HEK293 (cell line): ENCODE data around the gene NRF1.

Experiments
- CTCF ChIA-PET: fragments of 350-600 bp; formaldehyde crosslinking; extraction: SDS; loops from one replicate; lab custom pipeline; 2021; ENCODE audit warnings: antibody characterized with exemption; lab: Yijun Ruan, JAX
- POLR2A ChIA-PET: fragments of 300-600 bp; formaldehyde crosslinking; extraction: SDS; loops from one replicate; lab custom pipeline; 2020; ENCODE audit warnings: antibody characterized with exemption, inconsistent platforms; lab: Yijun Ruan, JAX
- H3K27ac ChIP-seq: fragments of 200-500 bp; sonication (Bioruptor generic); 2 replicates; pipeline ENCODE4 v1.5.1; 2014; ENCODE audit warnings: low read depth, low read length, control low read depth, inconsistent platforms; ENCODE audit errors: extremely low read depth
- H3K36me3 ChIP-seq, 2 experiments: fragments of 200-500 bp in 1 of 2; sonication (Bioruptor generic) in 1 of 2; 1 replicate in 1 of 2; 2 replicates in 1 of 2; pipeline ENCODE4 v1.5.1; 2014 to 2017; ENCODE audit warnings: inconsistent platforms in 2 of 2, low read length in 2 of 2; ENCODE audit not compliant: control insufficient read depth in 2 of 2, insufficient read depth in 1 of 2
- H3K4me1 ChIP-seq: fragments of 200-500 bp; sonication (Bioruptor generic); 2 replicates; pipeline ENCODE4 v1.5.1; 2014; ENCODE audit warnings: mild to moderate bottlenecking, low read length, inconsistent platforms; ENCODE audit not compliant: control insufficient read depth, insufficient read depth
- H3K4me3 ChIP-seq: 2 replicates; pipeline ENCODE4 v1.5.1; 2011; ENCODE audit warnings: low read depth, mild to moderate bottlenecking, control low read depth, low read length, moderate library complexity
- H3K9me3 ChIP-seq: fragments of 200-500 bp; sonication (Bioruptor generic); 2 replicates; pipeline ENCODE4 v1.5.1; 2014; ENCODE audit warnings: low read depth, low read length, inconsistent platforms; ENCODE audit not compliant: control insufficient read depth, insufficient read depth
- SCRT1 ChIP-seq: fragments of 450-650 bp; formaldehyde crosslinking; IDR thresholded peaks from 2 replicates; pipeline ENCODE4 v1.5.1; 2016; ENCODE audit warnings: missing biosample characterization, missing genetic modification characterization, borderline replicate concordance
- ZFHX2 ChIP-seq: fragments of 450-650 bp; formaldehyde crosslinking; conservative IDR thresholded peaks from 2 replicates; pipeline ENCODE4 v1.5.1; 2016; ENCODE audit warnings: missing biosample characterization, missing genetic modification characterization
- ZFP3 ChIP-seq: fragments of 450-650 bp; formaldehyde crosslinking; IDR thresholded peaks from 2 replicates; pipeline ENCODE4 v1.5.1; 2016; ENCODE audit warnings: low read depth, missing biosample characterization, missing genetic modification characterization
- ZNF10 ChIP-seq: fragments of 450-650 bp; formaldehyde crosslinking; IDR thresholded peaks from 2 replicates; pipeline ENCODE4 v1.5.1; 2017; ENCODE audit warnings: missing biosample characterization, missing genetic modification characterization
- ZNF2 ChIP-seq: fragments of 450-650 bp; formaldehyde crosslinking; IDR thresholded peaks from 2 replicates; pipeline ENCODE4 v1.5.1; 2016; ENCODE audit warnings: missing biosample characterization, missing genetic modification characterization
- ZNF223 ChIP-seq: fragments of 450-650 bp; formaldehyde crosslinking; IDR thresholded peaks from 2 replicates; pipeline ENCODE4 v1.5.1; 2016; ENCODE audit warnings: missing biosample characterization, missing genetic modification characterization
- ZNF266 ChIP-seq: fragments of 450-650 bp; formaldehyde crosslinking; IDR thresholded peaks from 2 replicates; pipeline ENCODE4 v1.5.1; 2016; ENCODE audit warnings: missing biosample characterization, missing genetic modification characterization, low read depth
- ZNF341 ChIP-seq: fragments of 450-650 bp; formaldehyde crosslinking; IDR thresholded peaks from 2 replicates; pipeline ENCODE4; 2016; ENCODE audit warnings: low read depth, missing biosample characterization, missing genetic modification characterization
- ZNF394 ChIP-seq: fragments of 450-650 bp; formaldehyde crosslinking; IDR thresholded peaks from 2 replicates; pipeline ENCODE4 v1.5.1; 2016; ENCODE audit warnings: missing biosample characterization, missing genetic modification characterization, mild to moderate bottlenecking, moderate library complexity, borderline replicate concordance
- ZNF404 ChIP-seq: fragments of 450-650 bp; formaldehyde crosslinking; IDR thresholded peaks from 2 replicates; pipeline ENCODE4 v1.5.1; 2017; ENCODE audit warnings: missing biosample characterization, missing genetic modification characterization
- ZNF513 ChIP-seq: fragments of 450-650 bp; IDR thresholded peaks from 2 replicates; pipeline ENCODE4 v1.5.1; 2018; ENCODE audit warnings: missing biosample characterization, missing genetic modification characterization
- ZNF514 ChIP-seq: fragments of 450-650 bp; formaldehyde crosslinking; IDR thresholded peaks from 2 replicates; pipeline ENCODE4 v1.5.1; 2016; ENCODE audit warnings: missing biosample characterization, missing genetic modification characterization
- ZNF560 ChIP-seq: fragments of 450-650 bp; formaldehyde crosslinking; IDR thresholded peaks from 2 replicates; pipeline ENCODE4 v1.5.1; 2017; ENCODE audit warnings: missing biosample characterization, missing genetic modification characterization, borderline replicate concordance
- ZNF654 ChIP-seq: fragments of 450-650 bp; formaldehyde crosslinking; IDR thresholded peaks from 2 replicates; pipeline ENCODE4 v1.5.1; 2016; ENCODE audit warnings: low read depth, missing biosample characterization, missing genetic modification characterization
- ZNF664 ChIP-seq: fragments of 450-650 bp; formaldehyde crosslinking; IDR thresholded peaks from 2 replicates; pipeline ENCODE4 v1.5.1; 2016; ENCODE audit warnings: missing biosample characterization, missing genetic modification characterization
- ZNF677 ChIP-seq: fragments of 450-650 bp; IDR thresholded peaks from 2 replicates; pipeline ENCODE4 v1.5.0; 2018; ENCODE audit warnings: missing biosample characterization, mild to moderate bottlenecking, missing genetic modification characterization, moderate library complexity
- ZNF692 ChIP-seq: fragments of 450-650 bp; formaldehyde crosslinking; IDR thresholded peaks from 2 replicates; pipeline ENCODE4 v1.5.1; 2016; ENCODE audit warnings: missing biosample characterization, missing genetic modification characterization
- ZNF768 ChIP-seq: fragments of 450-650 bp; formaldehyde crosslinking; IDR thresholded peaks from 2 replicates; pipeline ENCODE4 v1.5.1; 2018; ENCODE audit warnings: missing biosample characterization, mild to moderate bottlenecking, missing genetic modification characterization
- ZSCAN16 ChIP-seq: fragments of 450-650 bp; formaldehyde crosslinking; IDR thresholded peaks from 2 replicates; pipeline ENCODE4 v1.5.1; 2016; ENCODE audit warnings: missing biosample characterization, missing genetic modification characterization
- TF ChIP-seq, protein P1 (sequence below): fragments of 450-650 bp; formaldehyde crosslinking; conservative IDR thresholded peaks from 2 replicates; pipeline ENCODE4 v1.5.1; 2016; ENCODE audit warnings: low read depth, missing biosample characterization, missing genetic modification characterization
- TF ChIP-seq, protein P2 (sequence below): fragments of 450-650 bp; formaldehyde crosslinking; IDR thresholded peaks from 2 replicates; pipeline ENCODE4 v1.5.1; 2016; ENCODE audit warnings: missing biosample characterization, missing genetic modification characterization
- TF ChIP-seq, protein P3 (sequence below): fragments of 450-650 bp; formaldehyde crosslinking; IDR thresholded peaks from 2 replicates; pipeline ENCODE4 v1.5.1; 2017; ENCODE audit warnings: missing biosample characterization, missing genetic modification characterization
- TF ChIP-seq, protein P4 (sequence below): fragments of 450-650 bp; formaldehyde crosslinking; IDR thresholded peaks from 2 replicates; pipeline ENCODE4 v1.5.1; 2016; ENCODE audit warnings: missing biosample characterization, missing genetic modification characterization
- TF ChIP-seq, protein P5 (sequence below): fragments of 450-650 bp; formaldehyde crosslinking; IDR thresholded peaks from 2 replicates; pipeline ENCODE4 v1.5.1; 2017; ENCODE audit warnings: missing biosample characterization, mild to moderate bottlenecking, missing genetic modification characterization, moderate library complexity

The NRF1 gene

GRCh38 chr7:129611246-129612111 is at the start of gene NRF1:
TSS of gene NRF1 (plus strand) at chr7:129611720. CDS start at chr7:129657352, 45,632 bp downstream.
- peaks cover 23% of the 10 kb centered on the region for H3K4me1 ChIP-seq
- CTCF ChIA-PET, result interaction anchor here (0.5 to 1.8 kb wide), 6 partner anchors 11 to 711 kb away, joined by 3 to 11 read pairs (median 4); no protein-coding TSS in a partner anchor
- H3K27ac ChIP-seq, result peak within 1 kb of the TSS; percentile 97
- H3K36me3 ChIP-seq, result peaks cover 0 to 21% of the 10 kb centered on the region in 2 experiments; a peak in 1 of 3 replicates
- POLR2A ChIA-PET, result interaction anchor here (0.5 to 1.6 kb wide), 8 partner anchors 8 to 1120 kb away, joined by 3 to 5 read pairs (median 4); partner anchors contain the start of gene STRIP2
- H3K9me3 ChIP-seq, result no peaks in the 10 kb centered on the region
- H3K4me3 ChIP-seq, result peak within 1 kb of the TSS; percentile 96
- TF ChIP-seq ZNF394 (tag by site-specific recombination) (peak; percentile 33; the same call in 1 of the 2 replicates), ZNF560 (tag by site-specific recombination) (no peak), ZNF514 (tag by site-specific recombination) (no peak), ZNF10 (tag by site-specific recombination) (no peak), ZFHX2 (tag by site-specific recombination) (no peak; the same call in 1 of the 2 replicates), SCRT1 (no peak), ZNF654 (tag by site-specific recombination) (no peak), ZNF768 (tag by site-specific recombination) (no peak), ZNF266 (no peak), ZFP3 (tag by site-specific recombination) (no peak), ZNF664 (tag by site-specific recombination) (no peak), ZNF692 (peak; percentile 68), ZNF341 (tag by site-specific recombination) (peak; percentile 49; the same call in 1 of the 2 replicates), ZNF677 (no peak), ZNF404 (no peak), ZNF2 (tag by site-specific recombination) (0 out of 2 replicates have a peak, but pooled peaks have one; percentile 55), ZNF223 (tag by site-specific recombination) (no peak), ZNF513 (no peak), ZSCAN16 (tag by site-specific recombination) (no peak)
- TF ChIP-seq, protein P1, sequence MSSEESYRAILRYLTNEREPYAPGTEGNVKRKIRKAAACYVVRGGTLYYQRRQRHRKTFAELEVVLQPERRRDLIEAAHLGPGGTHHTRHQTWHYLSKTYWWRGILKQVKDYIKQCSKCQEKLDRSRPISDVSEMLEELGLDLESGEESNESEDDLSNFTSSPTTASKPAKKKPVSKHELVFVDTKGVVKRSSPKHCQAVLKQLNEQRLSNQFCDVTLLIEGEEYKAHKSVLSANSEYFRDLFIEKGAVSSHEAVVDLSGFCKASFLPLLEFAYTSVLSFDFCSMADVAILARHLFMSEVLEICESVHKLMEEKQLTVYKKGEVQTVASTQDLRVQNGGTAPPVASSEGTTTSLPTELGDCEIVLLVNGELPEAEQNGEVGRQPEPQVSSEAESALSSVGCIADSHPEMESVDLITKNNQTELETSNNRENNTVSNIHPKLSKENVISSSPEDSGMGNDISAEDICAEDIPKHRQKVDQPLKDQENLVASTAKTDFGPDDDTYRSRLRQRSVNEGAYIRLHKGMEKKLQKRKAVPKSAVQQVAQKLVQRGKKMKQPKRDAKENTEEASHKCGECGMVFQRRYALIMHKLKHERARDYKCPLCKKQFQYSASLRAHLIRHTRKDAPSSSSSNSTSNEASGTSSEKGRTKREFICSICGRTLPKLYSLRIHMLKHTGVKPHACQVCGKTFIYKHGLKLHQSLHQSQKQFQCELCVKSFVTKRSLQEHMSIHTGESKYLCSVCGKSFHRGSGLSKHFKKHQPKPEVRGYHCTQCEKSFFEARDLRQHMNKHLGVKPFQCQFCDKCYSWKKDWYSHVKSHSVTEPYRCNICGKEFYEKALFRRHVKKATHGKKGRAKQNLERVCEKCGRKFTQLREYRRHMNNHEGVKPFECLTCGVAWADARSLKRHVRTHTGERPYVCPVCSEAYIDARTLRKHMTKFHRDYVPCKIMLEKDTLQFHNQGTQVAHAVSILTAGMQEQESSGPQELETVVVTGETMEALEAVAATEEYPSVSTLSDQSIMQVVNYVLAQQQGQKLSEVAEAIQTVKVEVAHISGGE (tag by site-specific recombination), result peak; percentile 35; the same call in 1 of the 2 replicates
- TF ChIP-seq, protein P2, sequence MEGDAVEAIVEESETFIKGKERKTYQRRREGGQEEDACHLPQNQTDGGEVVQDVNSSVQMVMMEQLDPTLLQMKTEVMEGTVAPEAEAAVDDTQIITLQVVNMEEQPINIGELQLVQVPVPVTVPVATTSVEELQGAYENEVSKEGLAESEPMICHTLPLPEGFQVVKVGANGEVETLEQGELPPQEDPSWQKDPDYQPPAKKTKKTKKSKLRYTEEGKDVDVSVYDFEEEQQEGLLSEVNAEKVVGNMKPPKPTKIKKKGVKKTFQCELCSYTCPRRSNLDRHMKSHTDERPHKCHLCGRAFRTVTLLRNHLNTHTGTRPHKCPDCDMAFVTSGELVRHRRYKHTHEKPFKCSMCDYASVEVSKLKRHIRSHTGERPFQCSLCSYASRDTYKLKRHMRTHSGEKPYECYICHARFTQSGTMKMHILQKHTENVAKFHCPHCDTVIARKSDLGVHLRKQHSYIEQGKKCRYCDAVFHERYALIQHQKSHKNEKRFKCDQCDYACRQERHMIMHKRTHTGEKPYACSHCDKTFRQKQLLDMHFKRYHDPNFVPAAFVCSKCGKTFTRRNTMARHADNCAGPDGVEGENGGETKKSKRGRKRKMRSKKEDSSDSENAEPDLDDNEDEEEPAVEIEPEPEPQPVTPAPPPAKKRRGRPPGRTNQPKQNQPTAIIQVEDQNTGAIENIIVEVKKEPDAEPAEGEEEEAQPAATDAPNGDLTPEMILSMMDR (tag by site-specific recombination), result no peak
- TF ChIP-seq, protein P3, sequence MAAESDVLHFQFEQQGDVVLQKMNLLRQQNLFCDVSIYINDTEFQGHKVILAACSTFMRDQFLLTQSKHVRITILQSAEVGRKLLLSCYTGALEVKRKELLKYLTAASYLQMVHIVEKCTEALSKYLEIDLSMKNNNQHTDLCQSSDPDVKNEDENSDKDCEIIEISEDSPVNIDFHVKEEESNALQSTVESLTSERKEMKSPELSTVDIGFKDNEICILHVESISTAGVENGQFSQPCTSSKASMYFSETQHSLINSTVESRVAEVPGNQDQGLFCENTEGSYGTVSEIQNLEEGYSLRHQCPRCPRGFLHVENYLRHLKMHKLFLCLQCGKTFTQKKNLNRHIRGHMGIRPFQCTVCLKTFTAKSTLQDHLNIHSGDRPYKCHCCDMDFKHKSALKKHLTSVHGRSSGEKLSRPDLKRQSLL (tag by site-specific recombination), result peak; percentile 62
- TF ChIP-seq, protein P4, sequence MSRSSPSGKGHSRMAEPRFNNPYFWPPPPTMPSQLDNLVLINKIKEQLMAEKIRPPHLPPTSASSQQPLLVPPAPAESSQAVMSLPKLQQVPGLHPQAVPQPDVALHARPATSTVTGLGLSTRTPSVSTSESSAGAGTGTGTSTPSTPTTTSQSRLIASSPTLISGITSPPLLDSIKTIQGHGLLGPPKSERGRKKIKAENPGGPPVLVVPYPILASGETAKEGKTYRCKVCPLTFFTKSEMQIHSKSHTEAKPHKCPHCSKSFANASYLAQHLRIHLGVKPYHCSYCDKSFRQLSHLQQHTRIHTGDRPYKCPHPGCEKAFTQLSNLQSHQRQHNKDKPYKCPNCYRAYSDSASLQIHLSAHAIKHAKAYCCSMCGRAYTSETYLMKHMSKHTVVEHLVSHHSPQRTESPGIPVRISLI, result no peak
- TF ChIP-seq, protein P5, sequence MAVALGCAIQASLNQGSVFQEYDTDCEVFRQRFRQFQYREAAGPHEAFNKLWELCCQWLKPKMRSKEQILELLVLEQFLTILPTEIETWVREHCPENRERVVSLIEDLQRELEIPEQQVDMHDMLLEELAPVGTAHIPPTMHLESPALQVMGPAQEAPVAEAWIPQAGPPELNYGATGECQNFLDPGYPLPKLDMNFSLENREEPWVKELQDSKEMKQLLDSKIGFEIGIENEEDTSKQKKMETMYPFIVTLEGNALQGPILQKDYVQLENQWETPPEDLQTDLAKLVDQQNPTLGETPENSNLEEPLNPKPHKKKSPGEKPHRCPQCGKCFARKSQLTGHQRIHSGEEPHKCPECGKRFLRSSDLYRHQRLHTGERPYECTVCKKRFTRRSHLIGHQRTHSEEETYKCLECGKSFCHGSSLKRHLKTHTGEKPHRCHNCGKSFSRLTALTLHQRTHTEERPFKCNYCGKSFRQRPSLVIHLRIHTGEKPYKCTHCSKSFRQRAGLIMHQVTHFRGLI (tag by site-specific recombination), result peak; percentile 18; the same call in 1 of the 2 replicates
